ENCODE results near the gene SFTPB.
"Not testable (repeated sequence)": the region's sequence is repeated elsewhere in the genome, so short reads cannot be mapped to it uniquely, and the experiment has no call there.

The SFTPB gene

GRCh38 chr2:85678377-85678776, 10.4 kb upstream of the SFTPB start:
- DNase-seq: no peak

- DNase-seq: no peak
Observed at GRCh38 chr2:85675866-85676548, 8.0 kb upstream of the SFTPB start.

- no peak for DNase-seq
Observed at GRCh38 chr2:85675427-85675826, 7.4 kb upstream of the SFTPB start.

GRCh38 chr2:85674417-85674816, 6.4 kb upstream of the SFTPB start:
- no peak for DNase-seq

GRCh38 chr2:85673716-85674375, 5.8 kb upstream of the SFTPB start:
- no peak for DNase-seq

- no peak for DNase-seq
Observed at GRCh38 chr2:85672456-85672855, 4.5 kb upstream of the SFTPB start.

- not testable (repeated sequence) for DNase-seq
Observed at GRCh38 chr2:85670416-85670815, 2.4 kb upstream of the SFTPB start.

- DNase-seq: no peak
Observed at GRCh38 chr2:85669549-85669948, 1.6 kb upstream of the SFTPB start.

GRCh38 chr2:85668857-85669142, 801 bp upstream of the SFTPB start:
- DNase-seq: no peak

- DNase-seq: no peak
Observed at GRCh38 chr2:85667561-85668008, 414 bp downstream of the SFTPB start.

- peak in 9 of 56 donors; percentile 10 to 53 (median 26) for DNase-seq
Observed at GRCh38 chr2:85666435-85667316, 1.3 kb downstream of the SFTPB start.

- DNase-seq: no peak
Observed at GRCh38 chr2:85666016-85666415, 2.0 kb downstream of the SFTPB start.

- no peak for DNase-seq
Observed at GRCh38 chr2:85665264-85665937, 2.6 kb downstream of the SFTPB start.

- no peak for DNase-seq
Observed at GRCh38 chr2:85663594-85664565, 4.1 kb downstream of the SFTPB start.

GRCh38 chr2:85662899-85663593, 5.0 kb downstream of the SFTPB start:
- no peak for DNase-seq

- DNase-seq: no peak
Observed at GRCh38 chr2:85661139-85661858, 6.7 kb downstream of the SFTPB start.

GRCh38 chr2:85660725-85661124, 7.3 kb downstream of the SFTPB start:
- DNase-seq: no peak

GRCh38 chr2:85660301-85660700, 7.7 kb downstream of the SFTPB start:
- DNase-seq: not testable (repeated sequence)

- DNase-seq: no peak
Observed at GRCh38 chr2:85659324-85659981, 8.5 kb downstream of the SFTPB start.

Measured in nucleus accumbens (tissue), 56 donors.